ENCODE measurements around the gene CDKAL1. TPM values are rescaled to one million over a fixed set of nuclear protein-coding genes. Genes with fewer than 3 reads are reported as not detected.

The CDKAL1 gene
- total and polyA plus RNA-seq, 4 donors, result 2.0 to 12.9 (median 6.7) TPM

DNA sequence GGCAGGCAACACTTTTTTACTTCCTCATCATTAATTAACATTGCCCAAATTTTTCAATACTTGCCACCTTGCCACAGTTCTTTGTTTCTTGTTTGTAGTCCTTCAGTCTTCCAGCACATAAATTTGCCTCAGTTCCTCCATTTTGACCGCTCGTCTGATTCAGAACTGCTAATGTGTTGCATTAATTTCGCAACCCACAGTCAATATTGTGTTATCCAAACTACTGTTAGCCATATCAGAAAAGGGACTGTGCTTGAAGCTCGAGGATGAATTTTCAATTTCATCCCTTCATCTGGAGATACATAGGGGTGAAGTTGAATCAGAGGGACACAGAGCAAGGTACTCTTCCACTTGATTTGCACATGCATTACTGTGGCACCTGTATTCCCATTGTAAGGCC is 421.5 kb downstream of the CDKAL1 start (continued):
- TF ChIP-seq, protein P1, sequence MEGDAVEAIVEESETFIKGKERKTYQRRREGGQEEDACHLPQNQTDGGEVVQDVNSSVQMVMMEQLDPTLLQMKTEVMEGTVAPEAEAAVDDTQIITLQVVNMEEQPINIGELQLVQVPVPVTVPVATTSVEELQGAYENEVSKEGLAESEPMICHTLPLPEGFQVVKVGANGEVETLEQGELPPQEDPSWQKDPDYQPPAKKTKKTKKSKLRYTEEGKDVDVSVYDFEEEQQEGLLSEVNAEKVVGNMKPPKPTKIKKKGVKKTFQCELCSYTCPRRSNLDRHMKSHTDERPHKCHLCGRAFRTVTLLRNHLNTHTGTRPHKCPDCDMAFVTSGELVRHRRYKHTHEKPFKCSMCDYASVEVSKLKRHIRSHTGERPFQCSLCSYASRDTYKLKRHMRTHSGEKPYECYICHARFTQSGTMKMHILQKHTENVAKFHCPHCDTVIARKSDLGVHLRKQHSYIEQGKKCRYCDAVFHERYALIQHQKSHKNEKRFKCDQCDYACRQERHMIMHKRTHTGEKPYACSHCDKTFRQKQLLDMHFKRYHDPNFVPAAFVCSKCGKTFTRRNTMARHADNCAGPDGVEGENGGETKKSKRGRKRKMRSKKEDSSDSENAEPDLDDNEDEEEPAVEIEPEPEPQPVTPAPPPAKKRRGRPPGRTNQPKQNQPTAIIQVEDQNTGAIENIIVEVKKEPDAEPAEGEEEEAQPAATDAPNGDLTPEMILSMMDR (IDR thresholded peaks at IDR 0.05; ENCODE audit: low read depth, low read length, missing input control), result no peak
- TF ChIP-seq RXRA (IDR thresholded peaks at IDR 0.05), result no peak
- TF ChIP-seq GABPA (IDR thresholded peaks at IDR 0.05 in 1 of 2, conservative IDR thresholded peaks at IDR 0.05 in 1 of 2), result no peak
- TF ChIP-seq, protein P2, sequence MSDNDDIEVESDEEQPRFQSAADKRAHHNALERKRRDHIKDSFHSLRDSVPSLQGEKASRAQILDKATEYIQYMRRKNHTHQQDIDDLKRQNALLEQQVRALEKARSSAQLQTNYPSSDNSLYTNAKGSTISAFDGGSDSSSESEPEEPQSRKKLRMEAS (IDR thresholded peaks at IDR 0.05), result no peak

DNA sequence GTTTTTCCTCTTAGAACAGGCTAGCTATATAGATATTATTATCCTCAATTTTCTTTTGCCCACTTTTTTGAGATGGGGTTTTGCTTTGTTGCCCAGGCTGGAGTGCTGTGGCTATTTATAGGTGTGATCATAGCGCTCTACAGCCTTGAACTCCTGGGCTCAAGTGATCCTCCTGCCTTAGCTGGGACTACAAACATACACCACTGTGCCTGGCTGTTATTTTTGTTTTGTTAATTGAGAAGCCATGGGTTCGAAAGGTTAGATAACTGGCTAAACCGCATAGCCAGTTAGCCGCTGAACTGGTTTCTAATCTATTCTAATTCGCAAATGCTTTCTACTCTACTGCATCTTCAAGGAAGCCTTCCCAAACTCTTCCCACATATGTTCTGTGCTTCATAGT is 425.8 kb downstream of the CDKAL1 start:
- Histone ChIP-seq H3K4me3 (ENCODE audit: low read depth in 1 of 3, low read length in 3 of 3) (no peak overlapping the region), H3K9ac (ENCODE audit: low read depth in 1 of 2, low read length in 2 of 2) (no peak overlapping the region), H3K27ac (ENCODE audit: low read depth in 1 of 2, low read length in 2 of 2) (no peak overlapping the region), H3K36me3 (ENCODE audit: control insufficient read depth in 4 of 4, insufficient read depth in 3 of 4, low read depth in 1 of 4, low read length in 3 of 4) (no peaks in the 10 kb centered on the region), H3K9me3 (ENCODE audit: control insufficient read depth in 4 of 4, low read length in 3 of 4) (no peaks in the 10 kb centered on the region), H3K4me1 (ENCODE audit: control insufficient read depth in 4 of 4, insufficient read depth in 4 of 4, low read length in 3 of 4) (no peaks in the 10 kb centered on the region), H3K27me3 (ENCODE audit: control insufficient read depth in 4 of 4, insufficient read depth in 4 of 4, low read length in 3 of 4) (no peaks in the 10 kb centered on the region)
- TF ChIP-seq JUND (IDR thresholded peaks at IDR 0.05), result no peak
- TF ChIP-seq, protein P3, sequence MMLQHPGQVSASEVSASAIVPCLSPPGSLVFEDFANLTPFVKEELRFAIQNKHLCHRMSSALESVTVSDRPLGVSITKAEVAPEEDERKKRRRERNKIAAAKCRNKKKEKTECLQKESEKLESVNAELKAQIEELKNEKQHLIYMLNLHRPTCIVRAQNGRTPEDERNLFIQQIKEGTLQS (IDR thresholded peaks at IDR 0.05), result no peak
- no peak for TF ChIP-seq NR2F2 (IDR thresholded peaks at IDR 0.05)
- no peak for TF ChIP-seq TAF1 (conservative IDR thresholded peaks at IDR 0.05)
- TF ChIP-seq, protein P4, sequence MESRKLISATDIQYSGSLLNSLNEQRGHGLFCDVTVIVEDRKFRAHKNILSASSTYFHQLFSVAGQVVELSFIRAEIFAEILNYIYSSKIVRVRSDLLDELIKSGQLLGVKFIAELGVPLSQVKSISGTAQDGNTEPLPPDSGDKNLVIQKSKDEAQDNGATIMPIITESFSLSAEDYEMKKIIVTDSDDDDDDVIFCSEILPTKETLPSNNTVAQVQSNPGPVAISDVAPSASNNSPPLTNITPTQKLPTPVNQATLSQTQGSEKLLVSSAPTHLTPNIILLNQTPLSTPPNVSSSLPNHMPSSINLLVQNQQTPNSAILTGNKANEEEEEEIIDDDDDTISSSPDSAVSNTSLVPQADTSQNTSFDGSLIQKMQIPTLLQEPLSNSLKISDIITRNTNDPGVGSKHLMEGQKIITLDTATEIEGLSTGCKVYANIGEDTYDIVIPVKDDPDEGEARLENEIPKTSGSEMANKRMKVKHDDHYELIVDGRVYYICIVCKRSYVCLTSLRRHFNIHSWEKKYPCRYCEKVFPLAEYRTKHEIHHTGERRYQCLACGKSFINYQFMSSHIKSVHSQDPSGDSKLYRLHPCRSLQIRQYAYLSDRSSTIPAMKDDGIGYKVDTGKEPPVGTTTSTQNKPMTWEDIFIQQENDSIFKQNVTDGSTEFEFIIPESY (IDR thresholded peaks at IDR 0.05), result no peak
- no peak for TF ChIP-seq YY1 (IDR thresholded peaks at IDR 0.05)
- TF ChIP-seq, protein P5, sequence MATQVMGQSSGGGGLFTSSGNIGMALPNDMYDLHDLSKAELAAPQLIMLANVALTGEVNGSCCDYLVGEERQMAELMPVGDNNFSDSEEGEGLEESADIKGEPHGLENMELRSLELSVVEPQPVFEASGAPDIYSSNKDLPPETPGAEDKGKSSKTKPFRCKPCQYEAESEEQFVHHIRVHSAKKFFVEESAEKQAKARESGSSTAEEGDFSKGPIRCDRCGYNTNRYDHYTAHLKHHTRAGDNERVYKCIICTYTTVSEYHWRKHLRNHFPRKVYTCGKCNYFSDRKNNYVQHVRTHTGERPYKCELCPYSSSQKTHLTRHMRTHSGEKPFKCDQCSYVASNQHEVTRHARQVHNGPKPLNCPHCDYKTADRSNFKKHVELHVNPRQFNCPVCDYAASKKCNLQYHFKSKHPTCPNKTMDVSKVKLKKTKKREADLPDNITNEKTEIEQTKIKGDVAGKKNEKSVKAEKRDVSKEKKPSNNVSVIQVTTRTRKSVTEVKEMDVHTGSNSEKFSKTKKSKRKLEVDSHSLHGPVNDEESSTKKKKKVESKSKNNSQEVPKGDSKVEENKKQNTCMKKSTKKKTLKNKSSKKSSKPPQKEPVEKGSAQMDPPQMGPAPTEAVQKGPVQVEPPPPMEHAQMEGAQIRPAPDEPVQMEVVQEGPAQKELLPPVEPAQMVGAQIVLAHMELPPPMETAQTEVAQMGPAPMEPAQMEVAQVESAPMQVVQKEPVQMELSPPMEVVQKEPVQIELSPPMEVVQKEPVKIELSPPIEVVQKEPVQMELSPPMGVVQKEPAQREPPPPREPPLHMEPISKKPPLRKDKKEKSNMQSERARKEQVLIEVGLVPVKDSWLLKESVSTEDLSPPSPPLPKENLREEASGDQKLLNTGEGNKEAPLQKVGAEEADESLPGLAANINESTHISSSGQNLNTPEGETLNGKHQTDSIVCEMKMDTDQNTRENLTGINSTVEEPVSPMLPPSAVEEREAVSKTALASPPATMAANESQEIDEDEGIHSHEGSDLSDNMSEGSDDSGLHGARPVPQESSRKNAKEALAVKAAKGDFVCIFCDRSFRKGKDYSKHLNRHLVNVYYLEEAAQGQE (IDR thresholded peaks at IDR 0.05), result no peak
- no peak for TF ChIP-seq GABPA (IDR thresholded peaks at IDR 0.05 in 1 of 2, conservative IDR thresholded peaks at IDR 0.05 in 1 of 2)
- TF ChIP-seq FOXA2 (IDR thresholded peaks at IDR 0.05), result no peak
- no peak for TF ChIP-seq HNF4G (IDR thresholded peaks at IDR 0.05)
- TF ChIP-seq SP1 (IDR thresholded peaks at IDR 0.05), result no peak
- TF ChIP-seq RXRA (IDR thresholded peaks at IDR 0.05), result no peak
- TF ChIP-seq EGR1 (IDR thresholded peaks at IDR 0.05; ENCODE audit: low read depth in 2 of 2), result no peak
- 97% methylated on average over 5 of the region's 5 CpGs for WGBS
- no peak for DNase-seq (ENCODE audit: low spot score)

Measured in liver (tissue), 9 donors.